COR-L47 (cell line): ENCODE results near the gene RPS15.

ENCODE experiments used
- DNase-seq: peaks from one replicate; lab custom pipeline; 2025; lab: John Stamatoyannopoulos, UW

RPS15 gene

DNA sequence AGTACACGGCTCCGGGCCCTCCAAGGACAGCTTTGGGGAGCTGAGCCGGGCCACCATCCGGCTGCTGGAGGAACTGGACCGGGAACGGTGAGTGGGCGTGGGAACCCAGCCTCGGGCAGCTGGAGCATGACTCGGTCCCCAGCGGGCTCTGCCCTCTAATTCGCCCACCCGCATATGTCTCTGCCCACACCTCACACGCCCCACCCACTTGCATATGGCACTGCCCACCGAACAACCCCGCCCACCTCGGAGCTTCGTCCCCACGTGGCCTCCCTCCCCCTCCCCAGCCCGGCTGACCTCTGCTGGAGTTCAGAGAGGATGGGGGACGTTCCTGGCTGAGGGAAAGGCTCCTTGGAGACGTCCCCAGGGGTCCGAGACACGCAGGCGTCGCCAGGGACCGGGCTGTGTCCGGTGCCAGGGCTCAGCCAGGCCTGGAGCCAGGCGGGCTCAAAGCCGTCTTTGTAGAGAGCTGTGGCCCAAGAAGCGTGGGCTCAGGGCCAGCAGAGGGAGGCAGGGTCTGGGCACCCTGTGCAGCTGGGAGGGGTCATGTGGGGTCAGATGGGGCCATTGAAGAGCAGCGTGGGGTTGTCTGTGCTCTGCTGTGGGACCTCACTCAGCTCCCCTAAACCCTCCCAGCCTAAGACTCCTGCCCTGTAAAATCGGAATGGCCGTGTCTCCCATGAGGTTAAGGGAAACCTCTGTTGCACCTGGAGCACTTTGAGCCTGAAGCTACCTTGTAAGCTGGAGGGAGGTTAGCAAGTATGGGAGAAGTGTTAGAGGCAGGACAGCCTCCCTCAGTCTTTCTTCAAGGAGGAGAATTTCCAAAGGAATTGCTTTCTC lies 15.5 kb downstream of the RPS15 start:
- no peak for DNase-seq

DNA sequence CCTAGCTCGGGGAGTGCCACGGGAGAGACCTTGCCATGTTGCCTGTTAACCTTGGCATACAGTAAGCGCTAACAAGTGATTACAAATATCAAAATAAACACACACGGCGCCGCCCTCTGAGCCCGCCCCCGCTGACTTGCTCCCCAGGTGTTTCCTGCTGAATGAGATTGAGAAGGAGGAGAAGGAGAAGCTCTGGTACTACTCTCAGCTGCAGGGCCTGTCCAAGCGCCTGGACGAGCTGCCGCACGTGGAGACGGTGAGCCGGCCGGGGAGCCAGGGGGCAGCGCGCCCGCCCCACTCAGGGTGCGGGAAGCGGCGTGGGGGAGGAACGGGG lies 16.8 kb downstream of the RPS15 start:
- DNase-seq = no peak

DNA sequence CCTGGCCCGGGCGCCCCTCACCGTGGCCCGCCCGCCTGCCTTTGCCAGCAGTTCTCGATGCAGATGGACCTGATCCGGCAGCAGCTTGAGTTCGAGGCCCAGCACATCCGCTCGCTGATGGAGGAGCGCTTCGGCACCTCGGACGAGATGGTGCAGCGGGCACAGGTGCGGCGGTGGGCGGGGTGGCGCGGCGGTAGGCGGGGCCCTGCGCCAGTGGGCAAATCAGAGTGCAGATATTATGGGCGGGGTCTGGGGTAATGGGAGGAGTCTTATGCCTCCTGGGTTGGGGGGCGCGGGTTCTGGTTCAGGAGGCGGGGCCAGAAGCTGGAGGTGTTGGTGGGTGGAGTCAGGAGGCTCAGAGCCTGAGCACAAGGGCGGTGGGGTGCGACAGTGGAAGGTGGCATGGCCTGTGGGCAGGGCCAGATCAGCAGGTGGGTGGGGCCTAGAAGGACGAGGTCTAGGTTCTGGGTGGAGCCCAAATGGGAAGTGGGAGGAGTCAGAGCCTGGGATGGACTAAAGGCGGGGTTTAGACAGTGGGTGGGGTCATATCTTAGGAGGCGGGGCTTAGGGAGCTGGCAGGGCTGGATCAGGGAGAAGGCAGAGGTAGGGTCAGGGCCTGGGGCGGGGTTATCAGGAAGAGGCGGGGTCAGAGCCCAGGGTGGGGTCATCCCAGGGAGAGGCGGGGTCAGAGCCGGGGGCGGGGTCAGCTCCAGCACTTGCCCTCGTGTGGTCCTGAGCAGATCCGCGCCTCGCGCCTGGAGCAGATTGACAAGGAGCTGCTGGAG lies 17.3 kb downstream of the RPS15 start:
- no peak for DNase-seq

DNA sequence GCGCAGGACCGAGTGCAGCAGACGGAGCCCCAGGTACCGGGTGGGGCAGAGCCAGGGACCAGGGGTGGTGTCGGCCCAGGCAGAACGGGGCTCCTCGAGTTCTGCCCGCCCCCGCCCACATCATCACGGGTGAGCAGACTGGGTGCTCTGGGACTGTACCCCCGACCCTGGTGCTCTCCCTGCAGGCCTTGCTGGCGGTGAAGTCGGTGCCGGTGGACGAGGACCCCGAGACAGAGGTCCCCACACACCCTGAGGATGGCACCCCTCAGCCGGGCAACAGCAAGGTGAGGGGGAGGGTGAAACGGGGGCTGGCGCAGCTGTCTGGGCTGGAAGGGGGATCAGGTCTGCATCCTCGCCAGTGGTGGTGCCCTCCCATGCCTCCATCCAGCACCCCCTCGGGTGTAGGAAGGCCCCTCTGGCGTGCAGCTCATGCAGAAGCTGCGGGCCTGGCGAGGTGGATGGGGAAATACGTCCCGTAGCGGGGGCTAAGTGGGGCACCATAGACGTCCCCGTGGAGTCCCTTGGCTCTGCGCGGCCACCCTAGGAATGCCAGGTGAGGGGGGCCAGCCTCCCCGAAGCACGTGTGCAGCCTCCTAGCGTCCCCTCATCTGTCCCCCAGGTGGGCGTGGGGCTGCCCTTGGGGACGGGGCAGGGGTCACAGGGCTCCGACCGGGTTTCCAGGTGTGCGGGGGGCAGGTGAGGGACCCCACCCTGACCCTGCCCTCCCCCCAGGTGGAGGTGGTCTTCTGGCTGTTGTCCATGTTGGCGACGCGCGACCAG lies 18.1 kb downstream of the RPS15 start:
- DNase-seq = no peak

DNA sequence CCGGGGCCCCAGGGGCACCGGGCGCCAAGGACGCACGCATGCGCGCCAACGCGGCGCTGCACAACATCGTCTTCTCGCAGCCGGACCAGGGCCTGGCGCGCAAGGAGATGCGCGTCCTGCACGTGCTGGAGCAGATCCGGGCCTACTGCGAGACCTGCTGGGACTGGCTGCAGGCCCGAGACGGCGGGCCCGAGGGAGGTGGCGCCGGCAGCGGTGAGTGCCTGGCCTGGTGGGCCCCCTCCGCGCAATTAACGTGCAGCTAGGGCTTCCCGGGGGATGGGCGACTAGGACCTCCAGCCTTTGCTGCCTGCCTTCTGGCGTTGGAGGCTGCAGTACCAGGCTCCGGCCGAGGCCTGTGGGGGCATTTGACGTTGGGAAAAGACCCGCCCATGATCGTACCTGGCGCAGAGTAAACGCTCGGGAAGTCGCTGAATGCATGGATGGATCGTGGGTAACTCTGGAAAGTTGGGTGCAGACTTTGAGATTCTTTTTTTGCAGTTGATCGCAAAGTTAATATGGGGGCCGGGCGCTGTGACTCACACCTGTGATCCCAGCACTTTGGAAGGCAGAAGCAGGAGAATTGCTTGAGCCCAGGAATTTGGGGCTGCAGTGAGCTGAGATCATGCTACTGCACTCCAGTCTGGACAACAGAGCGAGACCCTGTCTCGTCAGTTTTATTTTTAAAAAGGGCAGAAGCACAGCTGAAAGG lies 19.0 kb downstream of the RPS15 start:
- no peak for DNase-seq

DNA sequence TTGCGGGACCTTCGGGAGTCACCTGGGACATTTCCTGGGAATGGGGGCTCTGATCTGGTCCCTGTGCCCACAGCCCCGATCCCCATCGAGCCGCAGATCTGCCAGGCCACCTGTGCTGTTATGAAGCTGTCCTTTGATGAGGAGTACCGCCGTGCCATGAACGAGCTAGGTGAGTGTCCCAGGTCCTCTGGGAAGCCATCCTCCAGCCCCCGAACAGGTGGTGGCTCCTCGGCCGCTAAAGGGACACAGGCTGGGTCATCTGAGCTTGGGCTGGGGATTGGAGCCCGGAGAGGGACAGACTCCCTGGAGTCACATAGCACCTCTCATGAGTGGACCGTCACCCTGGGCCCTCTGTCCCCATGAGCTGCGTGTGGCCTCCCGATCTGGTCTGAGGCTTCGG lies 19.7 kb downstream of the RPS15 start:
- DNase-seq = no peak

DNA sequence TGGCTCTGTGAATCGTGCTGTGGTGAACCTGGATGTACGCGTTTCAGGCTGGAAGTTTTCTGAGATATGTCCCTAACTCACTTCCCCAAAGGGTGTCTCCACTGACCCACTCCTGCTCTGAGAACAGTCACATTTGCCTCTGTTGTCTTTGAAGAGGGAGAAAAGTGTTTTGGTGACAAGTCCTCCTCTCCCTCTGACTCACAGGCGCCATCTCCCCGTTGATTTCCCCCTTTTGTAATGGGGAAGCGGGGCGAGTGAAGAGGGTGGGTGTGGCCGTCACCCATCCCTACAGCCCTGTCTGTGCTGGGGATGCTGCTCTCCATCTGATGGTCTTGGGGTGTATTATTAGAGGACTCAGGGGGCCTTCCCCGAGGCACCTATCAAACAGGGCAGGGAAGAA lies 21.3 kb downstream of the RPS15 start:
- DNase-seq = no peak

DNA sequence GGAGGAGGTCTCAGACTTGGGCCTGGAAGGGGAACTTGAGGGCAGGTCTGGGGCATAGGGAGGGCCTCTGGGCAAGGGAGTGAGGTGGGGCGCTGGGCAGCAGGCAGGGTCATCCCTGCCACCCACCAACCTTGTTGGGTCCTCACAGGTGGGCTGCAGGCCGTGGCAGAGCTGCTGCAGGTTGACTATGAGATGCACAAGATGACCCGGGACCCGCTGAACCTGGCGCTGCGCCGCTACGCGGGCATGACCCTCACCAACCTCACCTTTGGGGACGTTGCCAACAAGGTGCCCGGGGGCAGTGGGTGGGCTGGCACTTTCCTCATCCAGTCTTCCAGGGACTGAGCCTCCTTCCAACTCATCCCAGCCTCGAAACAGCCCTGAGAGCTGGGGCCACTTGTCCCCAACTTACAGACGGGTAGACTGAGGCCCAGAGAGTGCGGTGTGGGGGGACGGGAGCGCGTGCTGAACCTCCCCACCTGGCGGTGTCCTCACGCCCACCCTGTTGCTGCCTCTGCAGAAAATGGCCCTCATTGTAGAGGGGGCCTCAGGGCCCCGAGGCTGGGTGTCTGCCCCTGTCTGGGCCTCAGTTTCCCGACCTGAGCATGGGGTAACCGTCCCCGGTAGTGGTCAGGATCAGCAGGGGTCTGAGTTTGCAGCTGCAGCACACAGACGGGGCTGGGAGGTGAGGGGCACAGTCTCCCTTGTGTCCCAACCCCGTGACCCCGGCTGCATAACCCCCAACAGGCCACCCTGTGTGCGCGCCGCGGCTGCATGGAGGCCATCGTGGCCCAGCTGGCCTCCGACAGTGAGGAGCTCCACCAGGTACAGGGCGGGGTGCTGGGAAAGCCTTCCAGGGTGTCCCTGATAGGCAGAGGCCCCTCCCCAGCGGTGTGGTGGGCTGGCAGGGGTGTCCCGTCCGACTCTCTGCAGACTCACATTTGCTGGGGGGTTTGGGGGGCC lies 22.1 kb downstream of the RPS15 start:
- no peak for DNase-seq

DNA sequence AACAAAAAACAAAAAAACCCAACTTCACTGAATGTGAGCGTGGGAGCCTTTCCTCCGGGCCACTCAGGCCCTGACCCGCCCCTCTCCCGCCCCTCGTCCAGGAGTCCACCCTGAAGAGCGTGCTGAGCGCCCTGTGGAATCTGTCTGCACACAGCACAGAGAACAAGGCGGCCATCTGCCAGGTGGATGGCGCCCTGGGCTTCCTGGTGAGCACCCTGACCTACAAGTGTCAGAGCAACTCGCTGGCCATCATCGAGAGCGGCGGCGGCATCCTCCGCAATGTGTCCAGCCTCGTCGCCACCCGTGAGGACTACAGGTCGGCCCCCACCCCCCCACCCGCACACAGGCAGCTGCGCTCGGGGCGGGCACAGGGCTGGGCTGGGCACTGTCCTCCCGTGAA lies 23.7 kb downstream of the RPS15 start:
- no peak for DNase-seq

DNA sequence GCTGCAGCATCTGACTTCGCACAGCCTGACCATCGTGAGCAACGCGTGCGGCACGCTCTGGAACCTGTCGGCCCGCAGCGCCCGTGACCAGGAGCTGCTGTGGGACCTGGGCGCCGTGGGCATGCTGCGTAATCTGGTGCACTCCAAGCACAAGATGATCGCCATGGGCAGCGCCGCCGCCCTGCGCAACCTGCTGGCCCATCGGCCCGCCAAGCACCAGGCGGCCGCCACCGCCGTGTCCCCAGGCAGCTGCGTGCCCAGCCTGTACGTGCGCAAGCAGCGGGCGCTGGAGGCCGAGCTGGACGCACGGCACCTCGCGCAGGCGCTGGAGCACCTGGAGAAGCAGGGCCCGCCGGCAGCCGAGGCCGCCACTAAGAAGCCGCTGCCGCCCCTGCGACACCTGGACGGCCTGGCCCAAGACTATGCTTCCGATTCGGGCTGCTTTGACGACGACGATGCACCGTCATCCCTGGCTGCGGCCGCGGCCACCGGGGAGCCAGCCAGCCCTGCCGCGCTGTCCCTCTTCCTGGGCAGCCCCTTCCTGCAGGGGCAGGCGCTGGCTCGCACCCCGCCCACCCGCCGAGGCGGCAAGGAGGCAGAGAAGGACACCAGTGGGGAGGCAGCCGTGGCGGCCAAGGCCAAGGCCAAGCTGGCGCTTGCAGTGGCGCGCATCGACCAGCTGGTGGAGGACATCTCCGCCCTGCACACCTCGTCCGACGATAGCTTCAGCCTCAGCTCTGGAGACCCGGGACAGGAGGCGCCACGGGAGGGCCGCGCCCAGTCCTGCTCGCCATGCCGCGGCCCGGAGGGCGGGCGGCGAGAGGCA lies 27.2 kb downstream of the RPS15 start:
- DNase-seq = no peak

DNA sequence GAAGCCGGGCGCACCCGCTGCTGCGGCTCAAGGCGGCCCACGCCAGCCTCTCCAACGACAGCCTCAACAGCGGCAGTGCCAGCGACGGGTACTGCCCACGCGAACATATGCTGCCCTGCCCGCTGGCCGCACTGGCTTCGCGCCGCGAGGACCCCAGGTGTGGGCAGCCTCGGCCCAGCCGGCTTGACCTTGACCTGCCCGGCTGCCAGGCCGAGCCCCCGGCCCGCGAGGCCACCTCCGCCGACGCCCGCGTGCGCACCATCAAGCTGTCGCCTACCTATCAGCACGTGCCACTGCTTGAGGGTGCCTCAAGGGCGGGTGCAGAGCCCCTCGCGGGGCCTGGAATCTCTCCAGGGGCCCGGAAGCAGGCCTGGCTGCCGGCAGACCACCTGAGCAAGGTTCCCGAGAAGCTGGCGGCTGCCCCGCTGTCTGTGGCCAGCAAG lies 27.8 kb downstream of the RPS15 start:
- DNase-seq = no peak

DNA sequence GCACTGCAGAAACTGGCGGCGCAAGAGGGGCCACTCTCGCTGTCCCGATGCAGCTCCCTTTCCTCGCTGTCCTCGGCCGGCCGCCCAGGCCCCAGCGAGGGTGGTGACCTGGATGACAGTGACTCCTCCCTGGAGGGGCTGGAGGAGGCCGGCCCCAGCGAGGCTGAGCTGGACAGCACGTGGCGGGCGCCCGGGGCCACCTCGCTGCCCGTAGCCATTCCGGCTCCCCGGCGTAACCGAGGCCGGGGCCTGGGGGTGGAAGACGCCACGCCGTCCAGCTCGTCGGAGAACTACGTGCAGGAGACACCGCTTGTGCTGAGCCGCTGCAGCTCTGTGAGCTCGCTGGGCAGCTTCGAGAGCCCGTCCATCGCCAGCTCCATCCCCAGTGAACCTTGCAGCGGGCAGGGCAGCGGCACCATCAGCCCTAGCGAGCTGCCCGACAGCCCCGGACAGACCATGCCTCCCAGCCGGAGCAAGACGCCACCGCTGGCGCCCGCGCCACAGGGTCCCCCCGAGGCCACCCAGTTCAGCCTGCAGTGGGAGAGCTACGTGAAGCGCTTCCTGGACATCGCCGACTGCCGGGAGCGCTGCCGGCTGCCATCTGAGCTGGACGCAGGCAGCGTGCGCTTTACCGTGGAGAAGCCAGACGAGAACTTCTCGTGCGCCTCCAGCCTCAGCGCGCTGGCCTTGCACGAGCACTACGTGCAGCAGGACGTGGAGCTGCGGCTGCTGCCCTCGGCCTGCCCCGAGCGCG lies 28.4 kb downstream of the RPS15 start:
- DNase-seq = no peak

DNA sequence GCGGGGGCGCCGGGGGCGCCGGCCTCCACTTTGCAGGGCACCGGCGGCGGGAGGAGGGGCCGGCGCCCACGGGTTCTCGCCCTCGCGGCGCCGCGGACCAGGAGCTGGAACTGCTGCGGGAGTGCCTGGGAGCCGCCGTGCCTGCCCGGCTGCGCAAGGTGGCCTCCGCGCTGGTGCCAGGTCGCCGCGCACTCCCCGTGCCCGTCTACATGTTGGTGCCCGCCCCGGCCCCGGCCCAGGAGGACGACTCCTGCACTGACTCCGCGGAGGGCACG lies 29.0 kb downstream of the RPS15 start:
- DNase-seq = no peak

DNA sequence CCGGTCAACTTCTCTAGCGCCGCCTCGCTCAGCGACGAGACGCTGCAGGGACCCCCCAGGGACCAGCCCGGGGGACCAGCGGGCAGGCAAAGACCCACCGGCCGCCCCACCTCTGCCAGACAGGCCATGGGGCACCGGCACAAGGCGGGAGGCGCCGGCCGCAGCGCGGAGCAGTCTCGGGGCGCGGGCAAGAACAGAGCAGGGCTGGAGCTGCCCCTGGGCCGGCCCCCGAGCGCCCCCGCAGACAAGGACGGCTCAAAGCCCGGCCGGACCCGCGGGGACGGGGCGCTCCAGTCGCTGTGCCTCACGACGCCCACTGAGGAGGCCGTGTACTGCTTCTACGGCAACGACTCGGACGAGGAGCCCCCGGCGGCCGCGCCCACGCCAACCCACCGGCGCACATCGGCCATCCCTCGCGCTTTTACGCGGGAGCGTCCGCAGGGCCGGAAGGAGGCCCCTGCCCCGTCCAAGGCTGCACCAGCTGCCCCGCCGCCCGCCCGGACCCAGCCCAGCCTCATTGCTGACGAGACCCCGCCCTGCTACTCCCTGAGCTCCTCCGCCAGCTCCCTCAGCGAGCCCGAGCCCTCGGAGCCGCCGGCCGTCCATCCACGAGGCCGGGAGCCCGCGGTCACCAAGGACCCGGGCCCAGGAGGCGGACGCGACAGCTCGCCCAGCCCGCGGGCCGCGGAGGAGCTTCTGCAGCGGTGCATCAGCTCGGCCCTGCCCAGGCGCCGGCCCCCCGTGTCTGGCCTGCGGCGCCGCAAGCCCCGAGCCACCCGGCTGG lies 29.5 kb downstream of the RPS15 start:
- no peak for DNase-seq

DNA sequence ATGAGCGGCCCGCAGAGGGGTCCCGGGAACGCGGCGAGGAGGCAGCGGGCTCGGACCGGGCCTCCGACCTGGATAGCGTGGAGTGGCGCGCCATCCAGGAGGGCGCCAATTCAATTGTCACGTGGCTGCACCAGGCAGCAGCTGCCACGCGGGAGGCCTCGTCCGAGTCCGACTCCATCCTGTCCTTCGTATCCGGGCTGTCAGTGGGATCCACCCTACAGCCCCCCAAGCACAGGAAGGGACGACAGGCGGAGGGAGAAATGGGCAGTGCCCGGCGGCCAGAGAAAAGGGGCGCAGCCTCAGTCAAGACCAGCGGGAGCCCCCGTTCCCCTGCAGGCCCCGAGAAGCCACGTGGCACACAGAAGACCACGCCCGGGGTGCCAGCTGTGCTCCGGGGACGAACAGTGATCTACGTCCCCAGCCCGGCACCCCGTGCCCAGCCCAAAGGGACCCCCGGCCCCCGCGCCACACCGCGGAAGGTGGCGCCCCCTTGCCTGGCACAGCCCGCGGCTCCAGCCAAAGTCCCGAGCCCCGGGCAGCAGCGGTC lies 30.2 kb downstream of the RPS15 start:
- DNase-seq = no peak

DNA sequence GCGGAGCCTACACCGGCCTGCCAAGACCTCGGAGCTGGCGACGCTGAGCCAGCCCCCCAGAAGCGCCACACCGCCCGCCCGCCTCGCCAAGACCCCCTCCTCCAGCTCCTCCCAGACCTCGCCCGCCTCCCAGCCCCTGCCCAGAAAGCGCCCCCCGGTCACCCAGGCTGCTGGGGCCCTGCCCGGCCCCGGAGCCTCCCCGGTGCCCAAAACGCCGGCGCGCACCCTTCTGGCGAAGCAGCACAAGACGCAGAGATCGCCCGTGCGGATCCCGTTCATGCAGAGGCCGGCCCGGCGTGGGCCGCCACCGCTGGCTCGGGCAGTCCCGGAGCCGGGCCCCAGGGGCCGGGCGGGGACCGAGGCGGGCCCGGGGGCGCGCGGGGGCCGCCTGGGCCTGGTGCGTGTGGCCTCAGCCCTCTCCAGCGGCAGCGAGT lies 30.6 kb downstream of the RPS15 start:
- no peak for DNase-seq

DNA sequence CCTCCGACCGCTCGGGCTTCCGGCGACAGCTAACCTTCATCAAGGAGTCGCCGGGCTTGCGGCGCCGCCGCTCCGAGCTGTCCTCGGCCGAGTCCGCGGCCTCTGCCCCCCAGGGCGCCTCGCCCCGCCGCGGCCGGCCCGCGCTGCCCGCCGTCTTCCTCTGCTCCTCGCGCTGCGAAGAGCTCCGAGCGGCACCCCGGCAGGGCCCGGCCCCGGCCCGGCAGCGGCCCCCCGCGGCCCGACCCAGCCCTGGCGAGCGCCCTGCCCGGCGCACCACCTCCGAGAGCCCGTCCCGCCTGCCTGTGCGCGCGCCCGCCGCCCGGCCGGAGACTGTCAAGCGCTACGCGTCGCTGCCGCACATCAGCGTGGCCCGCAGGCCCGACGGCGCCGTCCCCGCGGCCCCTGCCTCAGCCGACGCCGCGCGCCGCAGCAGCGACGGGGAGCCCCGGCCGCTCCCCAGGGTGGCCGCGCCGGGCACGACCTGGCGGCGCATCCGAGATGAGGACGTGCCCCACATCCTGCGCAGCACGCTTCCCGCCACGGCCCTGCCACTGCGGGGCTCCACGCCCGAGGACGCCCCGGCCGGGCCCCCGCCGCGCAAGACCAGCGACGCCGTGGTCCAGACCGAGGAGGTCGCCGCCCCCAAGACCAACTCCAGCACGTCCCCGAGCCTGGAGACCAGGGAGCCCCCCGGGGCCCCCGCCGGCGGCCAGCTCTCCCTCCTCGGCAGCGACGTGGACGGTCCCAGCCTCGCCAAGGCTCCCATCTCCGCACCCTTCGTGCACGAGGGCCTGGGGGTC lies 31.3 kb downstream of the RPS15 start:
- DNase-seq = no peak

DNA sequence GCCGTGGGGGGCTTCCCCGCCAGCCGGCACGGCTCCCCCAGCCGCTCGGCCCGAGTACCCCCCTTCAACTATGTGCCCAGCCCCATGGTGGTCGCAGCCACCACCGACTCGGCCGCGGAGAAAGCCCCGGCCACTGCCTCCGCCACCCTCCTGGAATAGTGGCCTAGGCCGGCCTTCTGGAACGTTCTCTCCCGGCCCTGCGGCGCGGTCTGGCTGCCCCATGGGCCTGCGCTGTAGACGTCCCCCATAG lies 31.8 kb downstream of the RPS15 start:
- no peak for DNase-seq
